H9 (cell line): Measurements from ENCODE around the gene ISG20L2. TPM values are rescaled to one million over a fixed set of nuclear protein-coding genes. Genes with fewer than 3 reads are reported as not detected.

Experiments
- DNase-seq: peaks from one replicate; pipeline ENCODE4 v3.0.0-alpha.2; 2017
- H2AFZ ChIP-seq: one replicate; pipeline ENCODE4 v1.6.1; 2013; ENCODE audit warnings: mild to moderate bottlenecking, low read length, control low read depth, moderate library complexity
- H2AK5ac ChIP-seq: 2 replicates; pipeline ENCODE4 v1.6.1; 2013; ENCODE audit warnings: low read length, control low read depth, mixed read lengths; ENCODE audit not compliant: insufficient read length
- H2BK120ac ChIP-seq: one replicate; pipeline ENCODE4 v1.6.1; 2013; ENCODE audit warnings: low read depth, mild to moderate bottlenecking, low read length, control low read depth, inconsistent platforms; ENCODE audit not compliant: poor library complexity, severe bottlenecking
- H2BK12ac ChIP-seq: 2 replicates; pipeline ENCODE4 v1.6.1; 2013; ENCODE audit warnings: low read length, control low read depth, mixed read lengths, low read depth; ENCODE audit not compliant: insufficient read length
- H2BK15ac ChIP-seq: 2 replicates; pipeline ENCODE4 v1.6.1; 2013; ENCODE audit warnings: low read depth, low read length, control low read depth
- H2BK20ac ChIP-seq: one replicate; pipeline ENCODE4 v1.6.1; 2013; ENCODE audit warnings: low read depth, mild to moderate bottlenecking, low read length, control low read depth, inconsistent platforms; ENCODE audit not compliant: poor library complexity, severe bottlenecking
- H2BK5ac ChIP-seq: 2 replicates; pipeline ENCODE4 v1.6.1; 2013; ENCODE audit warnings: low read length, control low read depth, mixed read lengths; ENCODE audit not compliant: insufficient read length
- H3K14ac ChIP-seq: 2 replicates; pipeline ENCODE4 v1.6.1; 2013; ENCODE audit warnings: low read length, control low read depth; ENCODE audit not compliant: insufficient read depth
- H3K18ac ChIP-seq: 2 replicates; pipeline ENCODE4 v1.6.1; 2013; ENCODE audit warnings: low read depth, mild to moderate bottlenecking, mixed read lengths, low read length, control low read depth; ENCODE audit not compliant: insufficient read length
- H3K23ac ChIP-seq: 2 replicates; pipeline ENCODE4 v1.6.1; 2013; ENCODE audit warnings: low read length, control low read depth, mixed read lengths, low read depth; ENCODE audit not compliant: insufficient read length
- H3K23me2 ChIP-seq: 2 replicates; pipeline ENCODE4 v1.6.1; 2013; ENCODE audit warnings: low read depth, mild to moderate bottlenecking, mixed read lengths, low read length, control low read depth; ENCODE audit not compliant: insufficient read length, poor library complexity, severe bottlenecking
- H3K27ac ChIP-seq: 2 replicates; pipeline ENCODE4 v1.5.1; 2013; ENCODE audit warnings: low read length, control low read depth, mixed read lengths, low read depth; ENCODE audit not compliant: insufficient read length
- H3K27me3 ChIP-seq: 2 replicates; pipeline ENCODE4 v1.6.1; 2013; ENCODE audit warnings: low read length, control low read depth, inconsistent platforms; ENCODE audit not compliant: insufficient read depth
- H3K4ac ChIP-seq: 2 replicates; pipeline ENCODE4 v1.6.1; 2013; ENCODE audit warnings: low read depth, mild to moderate bottlenecking, control low read depth, inconsistent platforms, low read length, moderate library complexity
- H3K4me1 ChIP-seq: 2 replicates; pipeline ENCODE4 v1.6.1; 2013; ENCODE audit warnings: low read length, control low read depth, inconsistent platforms; ENCODE audit not compliant: insufficient read depth
- H3K4me2 ChIP-seq: 2 replicates; pipeline ENCODE4 v1.6.1; 2013; ENCODE audit warnings: low read length, control low read depth, mixed read lengths; ENCODE audit not compliant: insufficient read length, insufficient read depth
- H3K56ac ChIP-seq: 2 replicates; pipeline ENCODE4 v1.6.1; 2013; ENCODE audit warnings: low read depth, mild to moderate bottlenecking, mixed read lengths, low read length, control low read depth; ENCODE audit not compliant: insufficient read length
- H3K79me1 ChIP-seq: 2 replicates; pipeline ENCODE4 v1.6.1; 2013; ENCODE audit warnings: low read depth, mild to moderate bottlenecking, moderate library complexity, low read length, control low read depth, inconsistent platforms; ENCODE audit not compliant: insufficient read depth, poor library complexity, severe bottlenecking
- H3K79me2 ChIP-seq: 2 replicates; pipeline ENCODE4 v1.6.1; 2013; ENCODE audit warnings: low read length, control low read depth, inconsistent platforms; ENCODE audit not compliant: insufficient read depth
- H3K9ac ChIP-seq: 2 replicates; pipeline ENCODE4 v1.6.1; 2013; ENCODE audit warnings: low read length, control low read depth, mixed read lengths; ENCODE audit not compliant: insufficient read length; ENCODE audit errors: extremely low read depth
- H3K9me3 ChIP-seq: one replicate; pipeline ENCODE4 v1.6.1; 2013; ENCODE audit warnings: low read depth, low read length, inconsistent platforms; ENCODE audit not compliant: control insufficient read depth
- H3T11ph ChIP-seq: one replicate; pipeline ENCODE4 v1.6.1; 2013; ENCODE audit warnings: mild to moderate bottlenecking, low read length, control low read depth, inconsistent platforms
- H4K20me1 ChIP-seq: one replicate; pipeline ENCODE4 v1.6.1; 2013; ENCODE audit not compliant: control insufficient read depth, insufficient read length, insufficient read depth
- H4K5ac ChIP-seq: 2 replicates; pipeline ENCODE4 v1.6.1; 2013; ENCODE audit warnings: low read depth, mild to moderate bottlenecking, mixed read lengths, low read length, control low read depth; ENCODE audit not compliant: insufficient read length
- H4K8ac ChIP-seq: replicated peaks from 2 replicates; pipeline ENCODE4 v1.6.1; 2013; ENCODE audit warnings: low read length, control low read depth, mixed read lengths, low read depth; ENCODE audit not compliant: insufficient read length
- H4K91ac ChIP-seq: 2 replicates; pipeline ENCODE4 v1.6.1; 2013; ENCODE audit warnings: low read depth, mild to moderate bottlenecking, moderate library complexity, mixed read lengths, low read length, control low read depth; ENCODE audit not compliant: insufficient read length
- H3K27ac Mint-ChIP-seq, 3 experiments: 2 replicates in 2 of 3; 3 replicates in 1 of 3; pipeline ENCODE4 v1.8.0; 2020 to 2021; ENCODE audit warnings: mixed read lengths in 3 of 3, mild to moderate bottlenecking in 1 of 3, moderate library complexity in 1 of 3
- H3K27me3 Mint-ChIP-seq: 2 replicates; pipeline ENCODE4 v1.8.0; 2021; ENCODE audit warnings: low read depth, mild to moderate bottlenecking, moderate library complexity, mixed read lengths
- H3K36me3 Mint-ChIP-seq, 3 experiments: 2 replicates in 2 of 3; 3 replicates in 1 of 3; pipeline ENCODE4 v1.8.0; 2020 to 2021; ENCODE audit warnings: low read depth in 3 of 3, mixed read lengths in 3 of 3; ENCODE audit not compliant: insufficient read depth in 1 of 3
- H3K4me1 Mint-ChIP-seq, 2 experiments: 2 replicates each; pipeline ENCODE4 v1.8.0; 2020; ENCODE audit warnings: mixed read lengths in 2 of 2
- H3K4me3 Mint-ChIP-seq, 2 experiments: 2 replicates in 1 of 2; 3 replicates in 1 of 2; pipeline ENCODE4 v1.8.0; 2020 to 2021; ENCODE audit warnings: mild to moderate bottlenecking in 2 of 2, mixed read lengths in 2 of 2, moderate library complexity in 1 of 2
- H3K9me3 Mint-ChIP-seq, 2 experiments: 2 replicates in 1 of 2; 3 replicates in 1 of 2; pipeline ENCODE4 v1.8.0; 2020; ENCODE audit warnings: mild to moderate bottlenecking in 2 of 2, mixed read lengths in 2 of 2, moderate library complexity in 1 of 2
- CTCF ChIP-seq: fragments of 200-600 bp; sonication (generic); conservative IDR thresholded peaks from 3 replicates; pipeline ENCODE4 v1.8.0; 2021; ENCODE audit warnings: antibody characterized with exemption, mild to moderate bottlenecking
- WGBS: extraction: QIAGEN DNeasy Blood & Tissue Kit; methylation state at CpG from one replicate; pipeline ENCODE4 v1.1.7; 2013; ENCODE audit warnings: missing lambda C conversion rate, low lambda C conversion rate, mixed read lengths; ENCODE audit not compliant: insufficient read length; ENCODE audit errors: extremely low coverage; 5-methylcytosine and 5-hydroxymethylcytosine counted together
- total RNA-seq: library from RNA; stranded (reverse); gene quantifications from 2 replicates; pipeline ENCODE4 v1.2.1, GENCODE V29; 2021

ISG20L2 gene
- total RNA-seq, 1 experiment from 2014 or later = 57.6 TPM

- no peak overlapping the region for H4K5ac ChIP-seq
- no peak overlapping the region for H3K4ac ChIP-seq
- peaks cover 73 to 77% of the 10 kb centered on the region in 2 experiments for H3K4me1 Mint-ChIP-seq
- H3K23ac ChIP-seq = no peak overlapping the region
- no peak overlapping the region for H2BK20ac ChIP-seq
- H3K14ac ChIP-seq = peak overlapping the region; percentile 27; the same call in 1 of the 2 replicates
- DNase-seq = peak; percentile 82
- H3K4me3 Mint-ChIP-seq = peak overlapping the region; percentile 74 to 91
- H3K23me2 ChIP-seq = peaks cover 39% of the 10 kb centered on the region
- peak overlapping the region; percentile 97 to 99 (median 98) for H3K27ac Mint-ChIP-seq
- no peaks in the 10 kb centered on the region for H3K79me1 ChIP-seq
- no CpG with 5 or more reads among the region's 29 CpGs for WGBS
- H3K4me2 ChIP-seq = peak overlapping the region; percentile 83
- H3K4me1 ChIP-seq = peaks cover 17% of the 10 kb centered on the region; the same call in 1 of the 2 replicates
- H2AK5ac ChIP-seq = no peak overlapping the region
- H2AFZ ChIP-seq = no peak overlapping the region
- TF ChIP-seq CTCF = no peak
- H2BK12ac ChIP-seq = no peak overlapping the region
- H3K18ac ChIP-seq = peak overlapping the region; percentile 39
- H3K79me2 ChIP-seq = no peaks in the 10 kb centered on the region
- H3K56ac ChIP-seq = no peak overlapping the region
- H3K27me3 ChIP-seq = peaks cover 3% of the 10 kb centered on the region; the same call in 1 of the 2 replicates
- peaks cover 32% of the 10 kb centered on the region for H3K27me3 Mint-ChIP-seq
- no peak overlapping the region for H2BK5ac ChIP-seq
- H3K9me3 ChIP-seq = no peaks in the 10 kb centered on the region
- no peak overlapping the region for H2BK15ac ChIP-seq
- H3K9me3 Mint-ChIP-seq = no peaks in the 10 kb centered on the region; a peak in 1 of 5 replicates
- H3K27ac ChIP-seq = no peak overlapping the region
- H3K36me3 Mint-ChIP-seq = peaks cover 2 to 11% (median 5%) of the 10 kb centered on the region in 3 experiments; a peak in 6 of 7 replicates
- no peak overlapping the region for H3T11ph ChIP-seq
- no peak overlapping the region for H4K8ac ChIP-seq
- no peak overlapping the region for H4K91ac ChIP-seq
- no peaks in the 10 kb centered on the region for H4K20me1 ChIP-seq
- peak overlapping the region; percentile 3 for H3K9ac ChIP-seq
- H2BK120ac ChIP-seq = no peak overlapping the region
These were observed 21.7 kb downstream of the ISG20L2 start for GRCh38 chr1:156706657-156707416.
